Choroid plexus epithelial cell (primary cell): ENCODE measurements around the gene QRICH2.
"Not testable (repeated sequence)": the region's sequence is repeated elsewhere in the genome, so short reads cannot be mapped to it uniquely, and the experiment has no call there.

Experiments used
- DNase-seq: peaks from one replicate; pipeline ENCODE4 v3.0.0-alpha.2; 2010; ENCODE audit warnings: low read depth
- H3K4me3 ChIP-seq: 2 replicates; pipeline ENCODE4 v1.5.1; 2011; ENCODE audit warnings: low read depth, mild to moderate bottlenecking, control low read depth, low read length, moderate library complexity
- CTCF ChIP-seq: conservative IDR thresholded peaks from 2 replicates; pipeline ENCODE4 v1.5.1; 2011; ENCODE audit warnings: low read depth, mild to moderate bottlenecking, control low read depth, inconsistent platforms, low read length, moderate library complexity

QRICH2 gene

DNA sequence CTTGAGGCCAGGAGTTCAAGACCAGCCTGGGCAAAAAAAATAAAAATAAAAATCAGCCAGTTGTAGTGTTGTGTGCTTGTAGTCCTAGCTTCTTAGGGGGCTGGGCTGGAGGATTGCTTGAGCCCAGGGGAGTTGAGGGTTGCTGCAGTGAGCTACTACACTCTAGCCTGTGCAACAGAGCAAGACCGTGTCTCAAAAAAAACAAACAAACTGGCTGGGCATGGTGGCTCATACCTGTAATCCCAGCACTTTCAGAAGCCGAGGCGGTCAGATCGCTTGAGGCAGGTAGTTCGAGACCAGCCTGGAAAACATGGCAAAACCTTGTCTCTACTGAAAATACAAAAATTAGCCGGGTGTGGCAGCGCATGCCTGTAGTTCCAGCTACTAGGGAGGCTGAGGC is 47.9 kb downstream of the QRICH2 start:
- no peak overlapping the region for H3K4me3 ChIP-seq
- TF ChIP-seq CTCF, result no peak
- no peak for DNase-seq

- not testable (repeated sequence) for H3K4me3 ChIP-seq
Observed at GRCh38 chr17:76256430-76257050, 51.5 kb downstream of the QRICH2 start.

DNA sequence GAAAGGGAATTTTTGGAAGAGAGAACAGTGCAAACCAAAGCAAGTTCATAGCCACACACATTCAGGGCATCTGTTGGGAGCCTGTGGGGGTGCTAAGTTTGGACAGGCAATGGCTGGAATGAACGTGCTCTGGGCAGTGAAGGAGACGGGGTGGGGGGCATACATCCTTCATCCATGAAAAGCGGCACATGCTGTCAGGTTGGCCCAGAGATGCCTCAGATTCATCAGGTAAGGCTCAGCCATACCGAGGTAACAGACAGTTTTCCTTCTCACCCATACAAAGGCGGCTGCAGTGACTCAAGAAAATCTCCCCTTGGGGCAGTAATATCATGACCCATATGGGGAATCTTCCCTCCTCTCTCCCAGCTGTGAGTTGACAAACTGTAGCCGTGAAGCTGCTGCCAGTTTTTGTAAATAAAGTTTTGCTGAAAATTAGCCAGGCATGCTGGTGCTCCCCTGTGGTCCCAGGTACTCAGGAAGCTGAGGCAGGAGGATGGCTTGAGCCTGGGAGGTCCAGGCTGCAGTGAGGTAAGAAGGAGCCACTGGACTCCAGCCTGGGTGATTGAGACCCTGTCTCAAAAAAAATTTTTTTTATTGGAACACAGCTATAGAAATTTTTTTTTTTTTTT is 52.2 kb downstream of the QRICH2 start:
- DNase-seq, result no peak
- no peak overlapping the region for H3K4me3 ChIP-seq
- TF ChIP-seq CTCF, result no peak

More at GRCh38 chr17:76256430-76257050, 51.5 kb downstream of the QRICH2 start:
- DNase-seq, result not testable (repeated sequence)

DNA sequence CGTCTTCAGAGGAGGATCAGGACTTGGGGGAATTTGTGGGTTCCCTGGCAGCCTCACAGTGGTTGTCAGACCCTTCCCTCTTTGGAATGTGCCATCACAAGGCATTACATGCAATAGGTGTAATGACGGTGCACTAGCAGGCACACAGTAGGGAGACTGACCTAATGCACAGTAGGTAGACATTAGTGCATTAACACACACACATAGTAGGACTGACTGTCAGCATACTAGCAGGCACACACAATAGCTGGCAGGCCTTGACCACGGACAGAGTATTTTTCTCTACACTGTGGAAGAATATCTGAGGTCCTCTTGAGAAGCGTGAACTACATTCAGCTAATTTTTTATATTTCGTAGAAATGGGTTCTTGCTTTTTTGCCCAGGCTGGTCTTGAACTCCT is 53.8 kb downstream of the QRICH2 start:
- TF ChIP-seq CTCF, result no peak
- no peak overlapping the region for H3K4me3 ChIP-seq
- DNase-seq, result no peak

- no peak for DNase-seq
- no peak overlapping the region for H3K4me3 ChIP-seq
- no peak for TF ChIP-seq CTCF
Observed at GRCh38 chr17:76253841-76254240, 54.2 kb downstream of the QRICH2 start.

DNA sequence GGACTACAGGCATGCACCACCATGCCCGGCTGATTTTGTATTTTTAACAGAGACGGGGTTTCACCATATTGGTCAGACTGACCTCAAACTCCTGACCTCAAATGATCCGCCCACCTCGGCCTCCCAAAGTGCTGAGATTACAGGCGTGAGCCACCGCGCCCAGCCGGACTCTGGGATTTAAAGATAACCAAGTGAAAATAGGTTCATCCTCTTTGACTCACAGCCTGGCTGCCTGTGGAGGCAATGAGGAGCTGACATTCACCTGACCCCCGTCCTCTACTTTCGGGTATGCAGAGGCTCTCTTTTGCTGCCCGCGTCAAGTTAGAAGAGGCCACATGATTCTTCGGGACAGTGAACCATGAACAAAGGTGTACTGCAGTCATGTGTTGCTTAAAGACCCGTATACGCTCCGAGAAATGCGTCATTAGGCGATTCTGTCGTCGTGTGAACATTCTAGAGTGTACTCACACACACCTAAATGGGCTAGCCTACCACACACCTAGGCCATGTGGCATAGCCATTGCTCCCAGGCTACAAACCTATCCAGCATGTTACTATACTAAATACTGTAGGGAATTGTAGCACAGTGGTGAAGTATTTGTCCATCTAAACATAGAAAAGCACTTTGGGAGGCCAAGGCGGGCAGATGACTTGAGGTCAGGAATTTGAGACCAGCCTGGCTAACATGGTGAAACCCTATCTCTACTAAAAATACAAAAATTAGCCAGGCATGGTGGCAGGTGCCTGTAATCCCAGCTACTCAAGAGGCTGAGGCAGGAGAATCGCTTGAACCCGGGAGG is 54.9 kb downstream of the QRICH2 start:
- not testable (repeated sequence) for H3K4me3 ChIP-seq, DNase-seq

DNA sequence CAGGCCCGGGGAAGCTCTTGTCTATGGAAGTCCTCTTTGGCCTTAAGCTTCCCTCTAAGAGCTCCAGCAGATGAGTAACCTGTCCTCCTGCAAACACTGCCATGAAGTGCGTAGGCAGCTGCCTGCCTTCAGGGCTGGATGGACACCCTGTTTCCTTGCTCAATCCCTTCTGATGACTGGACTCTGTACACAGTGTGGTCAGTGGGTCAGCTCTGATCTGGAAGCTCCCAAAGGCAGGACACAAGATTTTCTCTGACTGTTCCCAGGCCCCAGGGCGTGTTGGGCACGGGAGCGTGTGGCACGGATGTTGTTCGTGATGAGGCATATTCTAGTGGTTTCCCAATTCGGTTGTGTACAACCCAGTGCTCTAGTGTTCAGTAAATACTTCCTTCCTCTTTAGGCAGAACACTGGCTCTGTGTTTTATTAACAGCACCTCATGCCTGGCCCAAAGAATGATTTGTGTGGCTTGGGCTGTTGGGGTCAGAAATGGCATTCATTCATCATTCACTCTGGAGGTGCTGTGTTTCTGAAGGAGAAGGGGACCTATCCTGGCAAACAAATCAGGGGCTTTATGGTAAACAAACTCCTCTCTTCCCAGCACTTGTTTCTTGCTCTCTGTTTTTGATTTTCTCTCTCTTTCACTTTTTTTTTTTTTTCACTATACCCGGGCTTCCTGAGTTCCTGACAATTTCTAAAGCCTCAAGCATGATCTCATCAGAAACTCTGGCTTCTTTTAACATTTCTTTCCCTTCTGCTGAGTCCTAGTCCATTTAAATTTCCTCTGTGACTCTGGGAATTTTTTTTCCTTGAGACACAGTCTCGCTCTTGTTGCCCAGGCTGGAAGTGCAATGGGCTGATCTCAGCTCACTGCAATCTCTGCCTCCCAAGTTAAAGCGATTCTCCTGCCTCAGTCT is 55.8 kb downstream of the QRICH2 start:
- H3K4me3 ChIP-seq, result no peak overlapping the region
- DNase-seq, result peak; percentile 89
- no peak for TF ChIP-seq CTCF
